HG03442 (cell line): ENCODE results near the gene PTPRE.

Experiments used
- ATAC-seq: cut with Tn5 transposase; IDR thresholded peaks from one replicate; pipeline ENCODE4 v1.9.1; 2021; ENCODE audit warnings: mild to moderate bottlenecking, moderate library complexity; ENCODE audit not compliant: unreplicated experiment

Gene PTPRE

DNA sequence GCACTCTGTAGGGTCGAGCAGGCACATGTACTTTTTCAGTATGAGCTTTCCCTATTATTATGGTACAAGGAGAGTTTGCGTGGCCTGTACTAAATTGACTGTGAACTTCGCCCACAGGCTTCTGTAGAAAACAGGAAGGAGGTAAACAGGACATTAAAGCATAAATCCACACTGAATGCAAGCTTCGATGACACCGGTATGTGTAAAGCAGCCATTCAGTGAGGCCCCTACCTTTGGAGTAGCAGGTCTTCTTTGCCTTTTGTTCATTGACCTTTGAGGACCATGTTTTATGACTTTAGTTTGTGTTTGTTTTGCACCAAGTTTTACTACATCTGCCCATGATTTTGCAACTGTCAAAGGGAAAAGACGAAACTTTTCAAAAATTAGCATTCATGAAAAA lies 204.8 kb downstream of the PTPRE start:
- ATAC-seq, result no peak

- no peak for ATAC-seq
Observed at GRCh38 chr10:128113026-128113425, 206.1 kb downstream of the PTPRE start.

DNA sequence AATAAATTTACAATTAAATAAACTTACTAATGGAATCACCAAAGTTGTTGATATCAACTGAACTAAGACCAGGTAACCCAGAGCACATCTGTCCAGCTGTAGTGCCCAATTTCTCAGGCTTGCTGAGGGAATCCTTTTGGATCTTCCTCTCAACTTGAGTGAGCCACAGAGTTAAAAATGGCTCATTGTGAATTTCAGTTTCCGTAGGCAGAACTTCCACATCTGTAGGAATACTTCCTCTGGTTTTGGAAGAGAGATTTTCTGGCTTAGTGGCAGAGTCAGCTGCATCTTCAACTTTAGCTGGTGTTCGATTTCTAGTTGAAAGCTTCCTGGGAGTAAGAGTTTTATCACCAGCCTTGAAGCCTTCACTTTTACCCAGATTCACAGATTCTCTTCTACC lies 208.0 kb downstream of the PTPRE start:
- ATAC-seq, result no peak

DNA sequence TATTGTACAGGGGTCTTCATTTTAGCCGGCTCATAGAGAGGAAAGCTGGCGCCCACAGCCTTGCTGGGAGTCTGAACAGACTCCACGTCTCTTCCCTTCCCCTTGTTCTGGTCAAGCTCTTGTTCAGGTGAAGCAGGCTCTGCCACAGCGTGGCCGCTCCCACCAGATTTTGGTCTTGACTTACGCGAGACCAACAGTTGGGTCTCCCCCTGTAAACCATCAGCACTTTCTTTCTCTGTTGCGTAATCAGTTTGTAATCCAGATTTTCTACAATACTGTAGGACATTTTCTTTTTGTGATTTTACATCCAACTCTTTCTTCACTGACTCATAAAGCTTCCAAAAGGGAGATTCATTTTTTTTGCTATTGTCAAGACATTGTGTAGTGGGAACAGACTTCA lies 208.5 kb downstream of the PTPRE start:
- ATAC-seq, result no peak

DNA sequence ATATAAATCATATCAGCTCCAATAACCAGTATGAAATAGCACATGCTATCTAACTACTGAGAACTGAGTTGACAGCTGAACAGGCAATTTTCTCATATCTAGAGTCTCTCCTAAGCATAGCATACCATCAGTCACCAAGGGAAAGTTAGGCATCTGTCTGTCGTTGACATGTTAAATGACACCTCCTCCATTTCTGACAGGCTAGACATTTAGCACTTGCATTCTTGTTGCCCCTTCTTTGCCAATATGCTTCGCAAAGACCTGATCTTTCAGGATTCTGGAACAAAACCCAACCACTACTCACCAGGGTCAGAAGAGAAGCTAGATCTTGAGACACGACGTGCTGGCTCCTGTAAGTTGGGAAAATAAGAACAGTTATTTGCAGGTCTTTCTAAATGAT lies 209.3 kb downstream of the PTPRE start:
- ATAC-seq, result no peak

- ATAC-seq, result no peak
Observed at GRCh38 chr10:128116851-128117615, 210.1 kb downstream of the PTPRE start.

DNA sequence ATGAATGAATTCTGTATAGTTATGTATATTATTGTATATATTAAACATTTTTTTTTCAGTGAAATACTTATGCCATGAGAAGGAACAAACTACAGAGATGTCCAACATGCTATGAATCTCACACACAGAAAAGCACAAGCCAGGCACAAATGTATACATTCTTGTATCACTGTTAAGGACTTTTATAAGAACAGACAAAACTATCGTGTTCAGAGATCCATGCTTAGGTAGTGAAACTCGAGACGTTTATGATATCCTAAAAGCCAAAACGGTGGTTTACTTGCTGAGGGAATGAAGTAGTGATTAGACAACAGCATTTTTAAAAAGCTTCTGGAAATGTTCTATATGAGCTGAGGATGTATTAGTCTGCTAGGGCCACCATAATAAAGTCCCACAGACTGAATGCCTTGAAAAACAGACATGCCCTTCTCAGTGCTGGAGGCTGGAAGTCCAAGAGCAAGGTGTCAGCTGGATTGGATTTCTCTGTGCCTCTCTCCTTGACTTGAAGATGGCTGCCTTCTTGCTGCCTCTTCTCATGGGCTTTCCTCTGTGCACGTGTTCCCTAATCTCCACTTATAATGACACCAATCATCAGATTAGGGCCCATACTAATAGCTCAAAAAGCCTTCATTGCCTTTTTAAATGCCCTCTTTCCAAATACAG lies 215.0 kb downstream of the PTPRE start:
- no peak for ATAC-seq

GRCh38 chr10:128122931-128123330 lies 216.0 kb downstream of the PTPRE start:
- no peak for ATAC-seq

- no peak for ATAC-seq
Observed at GRCh38 chr10:128123846-128124245, 216.9 kb downstream of the PTPRE start.

DNA sequence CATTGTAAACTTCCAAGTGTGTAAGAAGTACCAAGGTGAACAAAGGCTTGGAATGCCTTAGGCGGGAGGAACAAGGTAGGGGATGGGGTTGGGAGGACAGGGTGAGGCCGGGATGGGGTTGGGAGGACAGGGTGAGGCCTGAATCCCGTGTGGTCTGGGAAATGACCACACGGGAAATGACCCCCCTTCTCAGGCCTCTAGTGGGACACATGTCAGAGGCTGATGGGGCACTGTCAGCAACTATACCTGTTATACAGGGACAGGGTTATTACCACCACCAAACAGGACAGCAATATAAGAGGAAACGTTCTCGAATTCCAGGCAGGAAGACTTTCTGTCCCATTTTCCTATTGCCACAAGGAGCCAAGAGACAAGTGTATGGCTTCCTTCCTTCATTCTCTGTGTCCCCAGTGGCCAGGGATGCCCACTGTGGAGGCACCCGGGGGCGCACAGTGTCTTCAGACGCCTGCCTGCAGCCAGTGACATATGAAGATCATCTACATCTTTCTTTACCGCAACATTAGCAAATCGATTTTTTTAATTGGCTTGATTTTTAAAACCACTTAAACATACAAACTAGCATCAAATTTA lies 218.0 kb downstream of the PTPRE start:
- no peak for ATAC-seq

- ATAC-seq, result no peak
Observed at GRCh38 chr10:128125416-128125943, 218.6 kb downstream of the PTPRE start.

GRCh38 chr10:128125944-128126764 lies 219.3 kb downstream of the PTPRE start, which contains the start of gene MKI67:
Gene MKI67 (minus strand): TSS chr10:128126423. CDS start chr10:128125667, 756 bp downstream.
- ATAC-seq, result peak; percentile 68

DNA sequence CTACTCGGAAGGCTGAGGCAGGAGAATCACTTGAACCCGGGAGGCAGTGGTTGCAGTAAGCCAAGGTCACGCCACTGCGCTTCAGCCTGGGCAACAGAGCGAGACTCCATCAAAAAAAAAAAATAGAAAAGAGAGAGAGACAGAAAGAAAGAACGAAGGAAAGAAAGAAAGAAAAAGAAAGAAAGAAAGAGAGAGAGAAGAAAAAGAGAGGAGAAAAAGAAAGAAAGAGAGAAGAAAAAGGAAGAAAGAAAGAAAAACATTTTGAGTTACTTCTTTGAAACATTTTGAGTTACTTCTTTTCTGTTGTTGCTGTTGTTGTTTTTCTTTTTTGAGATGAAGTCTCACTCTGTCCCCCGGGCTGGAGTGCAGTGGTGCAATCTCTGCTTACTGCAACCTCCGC lies 221.7 kb downstream of the PTPRE start:
- no peak for ATAC-seq

DNA sequence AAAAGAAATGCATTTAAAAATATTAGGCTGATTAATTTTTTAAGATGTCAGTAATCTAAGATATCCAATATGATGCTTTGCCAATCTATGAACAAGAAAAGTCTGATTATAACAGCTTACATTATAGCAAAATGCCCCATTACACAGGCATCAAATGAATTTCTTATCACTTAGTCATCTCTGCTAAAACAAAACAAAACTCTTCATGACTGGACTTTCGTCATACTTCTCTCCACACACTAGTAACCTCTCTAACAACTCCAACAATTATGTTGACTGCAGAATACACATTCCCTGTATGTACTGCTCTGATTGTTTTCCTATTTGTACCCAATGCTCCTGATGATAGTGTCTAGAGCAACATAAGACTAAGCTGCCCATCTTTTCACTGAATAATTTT lies 223.1 kb downstream of the PTPRE start:
- ATAC-seq, result no peak
